HUES48 (cell line): ENCODE measurements around the gene RNF208.

ENCODE experiments used
- H3K27ac ChIP-seq: one replicate; pipeline ENCODE4 v1.7.0; 2013; ENCODE audit warnings: low read depth, low read length, inconsistent platforms
- H3K27me3 ChIP-seq: 2 replicates; pipeline ENCODE4 v1.6.1; 2013; ENCODE audit warnings: mild to moderate bottlenecking, low read length; ENCODE audit not compliant: control insufficient read depth, insufficient read depth
- H3K36me3 ChIP-seq: 2 replicates; pipeline ENCODE4 v1.6.1; 2013; ENCODE audit warnings: low read length; ENCODE audit not compliant: control insufficient read depth, insufficient read depth
- H3K4me1 ChIP-seq: 2 replicates; pipeline ENCODE4 v1.6.1; 2013; ENCODE audit warnings: mild to moderate bottlenecking, low read length; ENCODE audit not compliant: control insufficient read depth, insufficient read depth
- H3K4me3 ChIP-seq: 2 replicates; pipeline ENCODE4 v1.5.1; 2013; ENCODE audit warnings: mild to moderate bottlenecking, low read depth, low read length
- H3K9ac ChIP-seq: 2 replicates; pipeline ENCODE4 v1.6.1; 2013; ENCODE audit warnings: mild to moderate bottlenecking, low read depth, low read length, moderate library complexity
- H3K9me3 ChIP-seq: 2 replicates; pipeline ENCODE4 v1.6.1; 2013; ENCODE audit warnings: low read length; ENCODE audit not compliant: control insufficient read depth, insufficient read depth

RNF208 gene

GRCh38 chr9:137215196-137215986, 6.6 kb downstream of the RNF208 start:
- Histone ChIP-seq H3K9me3 (no peaks in the 10 kb centered on the region), H3K4me3 (no peak overlapping the region), H3K27me3 (no peaks in the 10 kb centered on the region), H3K36me3 (peaks cover 36% of the 10 kb centered on the region), H3K4me1 (no peaks in the 10 kb centered on the region), H3K9ac (no peak overlapping the region), H3K27ac (no peak overlapping the region)

- no peaks in the 10 kb centered on the region for H3K9me3 ChIP-seq
- peaks cover 40% of the 10 kb centered on the region for H3K36me3 ChIP-seq
- H3K9ac ChIP-seq, result no peak overlapping the region
- no peak overlapping the region for H3K27ac ChIP-seq
- H3K4me1 ChIP-seq, result no peaks in the 10 kb centered on the region
- H3K4me3 ChIP-seq, result no peak overlapping the region
- no peaks in the 10 kb centered on the region for H3K27me3 ChIP-seq
Observed at GRCh38 chr9:137214620-137215019, 7.4 kb downstream of the RNF208 start.

GRCh38 chr9:137213160-137214060, 8.6 kb downstream of the RNF208 start:
- peaks cover 47% of the 10 kb centered on the region for H3K36me3 ChIP-seq
- H3K9ac ChIP-seq, result no peak overlapping the region
- H3K27me3 ChIP-seq, result no peaks in the 10 kb centered on the region
- H3K4me3 ChIP-seq, result no peak overlapping the region
- H3K4me1 ChIP-seq, result no peaks in the 10 kb centered on the region
- H3K9me3 ChIP-seq, result no peaks in the 10 kb centered on the region
- no peak overlapping the region for H3K27ac ChIP-seq

GRCh38 chr9:137212520-137212919, 9.5 kb downstream of the RNF208 start:
- no peaks in the 10 kb centered on the region for H3K9me3 ChIP-seq
- H3K4me1 ChIP-seq, result no peaks in the 10 kb centered on the region
- H3K27me3 ChIP-seq, result no peaks in the 10 kb centered on the region
- H3K27ac ChIP-seq, result no peak overlapping the region
- no peak overlapping the region for H3K9ac ChIP-seq
- peaks cover 50% of the 10 kb centered on the region for H3K36me3 ChIP-seq
- no peak overlapping the region for H3K4me3 ChIP-seq

GRCh38 chr9:137211532-137211931, 10.5 kb downstream of the RNF208 start:
- Histone ChIP-seq H3K9ac (no peak overlapping the region), H3K9me3 (no peaks in the 10 kb centered on the region), H3K36me3 (peaks cover 51% of the 10 kb centered on the region), H3K27ac (no peak overlapping the region), H3K4me1 (no peaks in the 10 kb centered on the region), H3K27me3 (no peaks in the 10 kb centered on the region), H3K4me3 (no peak overlapping the region)

GRCh38 chr9:137206602-137207001, 15.4 kb downstream of the RNF208 start:
- Histone ChIP-seq H3K36me3 (peaks cover 19% of the 10 kb centered on the region), H3K27ac (no peak overlapping the region), H3K4me1 (peaks cover 5% of the 10 kb centered on the region; the same call in 1 of the 2 replicates), H3K9me3 (no peaks in the 10 kb centered on the region), H3K4me3 (peak overlapping the region; percentile 82), H3K9ac (no peak overlapping the region), H3K27me3 (no peaks in the 10 kb centered on the region)

GRCh38 chr9:137205126-137206069, 16.6 kb downstream of the RNF208 start, which contains the start of the genes NDOR1 and TMEM203:
Gene NDOR1, plus strand, starts transcription at chr9:137205700. Its CDS starts 78 bp downstream, at chr9:137205778.
Gene TMEM203, minus strand, starts transcription at chr9:137205648. Its CDS starts 234 bp downstream, at chr9:137205414.
- Histone ChIP-seq H3K4me3 (peak within 1 kb of the TSS; percentile 82), H3K36me3 (peaks cover 16% of the 10 kb centered on the region), H3K9ac (peak within 1 kb of the TSS; percentile 89), H3K9me3 (no peaks in the 10 kb centered on the region), H3K4me1 (peaks cover 10% of the 10 kb centered on the region; the same call in 1 of the 2 replicates), H3K27me3 (no peaks in the 10 kb centered on the region), H3K27ac (peak within 1 kb of the TSS; percentile 75)

GRCh38 chr9:137204731-137205125, 17.3 kb downstream of the RNF208 start:
- H3K27ac ChIP-seq, result no peak overlapping the region
- H3K27me3 ChIP-seq, result no peaks in the 10 kb centered on the region
- peak overlapping the region; percentile 89 for H3K9ac ChIP-seq
- peaks cover 13% of the 10 kb centered on the region for H3K36me3 ChIP-seq
- peaks cover 10% of the 10 kb centered on the region; the same call in 1 of the 2 replicates for H3K4me1 ChIP-seq
- H3K4me3 ChIP-seq, result peak overlapping the region; percentile 82
- no peaks in the 10 kb centered on the region for H3K9me3 ChIP-seq

- H3K4me1 ChIP-seq, result peaks cover 10% of the 10 kb centered on the region; the same call in 1 of the 2 replicates
- peaks cover 6% of the 10 kb centered on the region; the same call in 1 of the 2 replicates for H3K36me3 ChIP-seq
Observed at GRCh38 chr9:137202966-137203365, 19.1 kb downstream of the RNF208 start.

GRCh38 chr9:137201205-137201868, 20.7 kb downstream of the RNF208 start:
- peak overlapping the region; percentile 57 for H3K27ac ChIP-seq
- peak overlapping the region; percentile 72 for H3K4me3 ChIP-seq
- no peaks in the 10 kb centered on the region for H3K9me3 ChIP-seq
- H3K27me3 ChIP-seq, result no peaks in the 10 kb centered on the region
- H3K4me1 ChIP-seq, result peaks cover 10% of the 10 kb centered on the region; the same call in 1 of the 2 replicates
- no peaks in the 10 kb centered on the region for H3K36me3 ChIP-seq
- peak overlapping the region; percentile 45 for H3K9ac ChIP-seq

More at GRCh38 chr9:137202966-137203365, 19.1 kb downstream of the RNF208 start:
- no peaks in the 10 kb centered on the region for H3K9me3 ChIP-seq
- no peak overlapping the region for H3K27ac ChIP-seq
- H3K27me3 ChIP-seq, result no peaks in the 10 kb centered on the region
- no peak overlapping the region for H3K4me3 ChIP-seq
- H3K9ac ChIP-seq, result no peak overlapping the region
